ENCODE data around the gene ST6GAL1.
A peak's percentile ranks its signal among the peaks of the same experiment; 100 is the strongest.
"Not testable (repeated sequence)": the region's sequence is repeated elsewhere in the genome, so short reads cannot be mapped to it uniquely, and the experiment has no call there.

The ST6GAL1 gene

DNA sequence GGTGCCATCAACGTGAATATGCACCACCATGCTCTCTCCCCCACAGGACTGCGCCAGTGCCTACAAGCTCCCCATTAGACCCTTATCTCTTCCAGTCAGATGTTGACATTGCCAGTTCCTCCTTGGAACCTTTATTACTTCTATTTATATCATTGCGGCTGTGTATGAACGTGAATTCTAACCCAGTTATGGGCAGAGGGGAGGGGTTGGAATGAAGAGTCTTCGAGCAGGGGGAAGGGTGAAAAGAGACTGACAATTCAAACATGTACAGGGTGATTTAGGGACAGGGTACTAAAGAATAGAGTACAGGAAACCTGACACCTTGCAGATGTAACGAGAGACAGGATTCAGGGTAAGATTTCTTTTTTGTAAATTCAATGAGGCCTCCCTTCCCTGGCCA lies 41.8 kb upstream of the ST6GAL1 start:
- DNase-seq (ENCODE audit: low read depth, low spot score), result no peak
- Histone ChIP-seq H3K9ac (ENCODE audit: insufficient read length, low read depth) (peak overlapping the region; percentile 26), H3K4me1 (ENCODE audit: insufficient read depth, insufficient read length) (peaks cover 9% of the 10 kb centered on the region)

GRCh38 chr3:186889698-186890097 lies 40.6 kb upstream of the ST6GAL1 start:
- H3K4me3 ChIP-seq (ENCODE audit: insufficient read length, low read depth); H3K4me1 ChIP-seq (ENCODE audit: insufficient read depth, insufficient read length); H3K9ac ChIP-seq (ENCODE audit: insufficient read length, low read depth); DNase-seq (ENCODE audit: low read depth, low spot score); H3K9me3 ChIP-seq (ENCODE audit: insufficient read depth, low read length); H3K27me3 ChIP-seq (ENCODE audit: insufficient read depth, insufficient read length); H3K36me3 ChIP-seq (ENCODE audit: insufficient read depth, insufficient read length, low read length): not testable (repeated sequence)

More for the DNA sequence above, 41.8 kb upstream of the ST6GAL1 start:
- TF ChIP-seq SUZ12 (IDR thresholded peaks at IDR 0.05; ENCODE audit: extremely low read depth, insufficient read depth, insufficient read length), result no peak
- TF ChIP-seq ZNF274 (IDR thresholded peaks at IDR 0.05; ENCODE audit: low read depth, low read length), result no peak
- no peak for TF ChIP-seq YY1 (IDR thresholded peaks at IDR 0.05; ENCODE audit: insufficient read depth, insufficient read length)
- no peaks in the 10 kb centered on the region for H3K9me3 ChIP-seq (ENCODE audit: insufficient read depth, low read length)
- H3K27me3 ChIP-seq (ENCODE audit: insufficient read depth, insufficient read length), result no peaks in the 10 kb centered on the region
- H3K36me3 ChIP-seq (ENCODE audit: insufficient read depth, insufficient read length, low read length), result no peaks in the 10 kb centered on the region
- H3K4me3 ChIP-seq (ENCODE audit: insufficient read length, low read depth), result no peak overlapping the region

GRCh38 chr3:186890911-186891310 lies 39.4 kb upstream of the ST6GAL1 start:
- Histone ChIP-seq H3K36me3 (ENCODE audit: insufficient read depth, insufficient read length, low read length) (no peaks in the 10 kb centered on the region), H3K9ac (ENCODE audit: insufficient read length, low read depth) (no peak overlapping the region), H3K9me3 (ENCODE audit: insufficient read depth, low read length) (peaks cover 17% of the 10 kb centered on the region; the same call in 1 of the 2 replicates)

DNA sequence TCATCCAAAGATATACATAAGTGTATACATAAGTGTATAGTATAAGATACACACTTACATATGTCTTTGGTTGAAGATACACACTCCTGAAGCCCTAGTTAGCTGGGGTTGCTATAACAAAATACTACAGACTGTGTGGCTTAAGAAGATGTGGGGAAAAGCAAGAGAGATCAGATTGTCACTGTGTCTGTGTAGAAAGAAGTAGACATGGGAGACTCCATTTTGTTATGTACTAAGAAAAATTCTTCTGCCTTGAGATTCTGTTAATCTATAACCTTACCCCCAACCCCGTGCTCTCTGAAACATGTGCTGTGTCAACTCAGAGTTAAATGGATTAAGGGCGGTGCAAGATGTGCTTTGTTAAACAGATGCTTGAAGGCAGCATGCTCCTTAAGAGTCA lies 37.3 kb upstream of the ST6GAL1 start:
- H3K4me1 ChIP-seq (ENCODE audit: insufficient read depth, insufficient read length); H3K36me3 ChIP-seq (ENCODE audit: insufficient read depth, insufficient read length, low read length); H3K27me3 ChIP-seq (ENCODE audit: insufficient read depth, insufficient read length); H3K4me3 ChIP-seq (ENCODE audit: insufficient read length, low read depth); DNase-seq (ENCODE audit: low read depth, low spot score); H3K9ac ChIP-seq (ENCODE audit: insufficient read length, low read depth): not testable (repeated sequence)
- H3K9me3 ChIP-seq (ENCODE audit: insufficient read depth, low read length), result peaks cover 20% of the 10 kb centered on the region; the same call in 1 of the 2 replicates

More at GRCh38 chr3:186890911-186891310, 39.4 kb upstream of the ST6GAL1 start:
- Histone ChIP-seq H3K4me1 (ENCODE audit: insufficient read depth, insufficient read length) (peaks cover 10% of the 10 kb centered on the region), H3K4me3 (ENCODE audit: insufficient read length, low read depth) (no peak overlapping the region), H3K27me3 (ENCODE audit: insufficient read depth, insufficient read length) (no peaks in the 10 kb centered on the region)
- no peak for TF ChIP-seq YY1 (IDR thresholded peaks at IDR 0.05; ENCODE audit: insufficient read depth, insufficient read length)
- no peak for TF ChIP-seq SUZ12 (IDR thresholded peaks at IDR 0.05; ENCODE audit: extremely low read depth, insufficient read depth, insufficient read length)
- no peak for TF ChIP-seq ZNF274 (IDR thresholded peaks at IDR 0.05; ENCODE audit: low read depth, low read length)
- DNase-seq (ENCODE audit: low read depth, low spot score), result no peak

GRCh38 chr3:186895406-186895805 lies 34.9 kb upstream of the ST6GAL1 start:
- TF ChIP-seq ZNF274 (IDR thresholded peaks at IDR 0.05; ENCODE audit: low read depth, low read length) (no peak), YY1 (IDR thresholded peaks at IDR 0.05; ENCODE audit: insufficient read depth, insufficient read length) (no peak), SUZ12 (IDR thresholded peaks at IDR 0.05; ENCODE audit: extremely low read depth, insufficient read depth, insufficient read length) (no peak)
- Histone ChIP-seq H3K27me3 (ENCODE audit: insufficient read depth, insufficient read length) (no peaks in the 10 kb centered on the region), H3K9ac (ENCODE audit: insufficient read length, low read depth) (no peak overlapping the region), H3K36me3 (ENCODE audit: insufficient read depth, insufficient read length, low read length) (no peaks in the 10 kb centered on the region), H3K4me1 (ENCODE audit: insufficient read depth, insufficient read length) (peaks cover 2% of the 10 kb centered on the region), H3K9me3 (ENCODE audit: insufficient read depth, low read length) (peaks cover 20% of the 10 kb centered on the region; the same call in 1 of the 2 replicates), H3K4me3 (ENCODE audit: insufficient read length, low read depth) (no peak overlapping the region)
- DNase-seq (ENCODE audit: low read depth, low spot score), result no peak

- peaks cover 2% of the 10 kb centered on the region for H3K4me1 ChIP-seq (ENCODE audit: insufficient read depth, insufficient read length)
- H3K36me3 ChIP-seq (ENCODE audit: insufficient read depth, insufficient read length, low read length), result no peaks in the 10 kb centered on the region
- peaks cover 20% of the 10 kb centered on the region; the same call in 1 of the 2 replicates for H3K9me3 ChIP-seq (ENCODE audit: insufficient read depth, low read length)
- no peak overlapping the region for H3K4me3 ChIP-seq (ENCODE audit: insufficient read length, low read depth)
- H3K9ac ChIP-seq (ENCODE audit: insufficient read length, low read depth), result no peak overlapping the region
- TF ChIP-seq ZNF274 (IDR thresholded peaks at IDR 0.05; ENCODE audit: low read depth, low read length) (no peak), SUZ12 (IDR thresholded peaks at IDR 0.05; ENCODE audit: extremely low read depth, insufficient read depth, insufficient read length) (no peak), YY1 (IDR thresholded peaks at IDR 0.05; ENCODE audit: insufficient read depth, insufficient read length) (no peak)
- H3K27me3 ChIP-seq (ENCODE audit: insufficient read depth, insufficient read length), result no peaks in the 10 kb centered on the region
- DNase-seq (ENCODE audit: low read depth, low spot score), result no peak
Observed at GRCh38 chr3:186896006-186896405, 34.3 kb upstream of the ST6GAL1 start.

DNA sequence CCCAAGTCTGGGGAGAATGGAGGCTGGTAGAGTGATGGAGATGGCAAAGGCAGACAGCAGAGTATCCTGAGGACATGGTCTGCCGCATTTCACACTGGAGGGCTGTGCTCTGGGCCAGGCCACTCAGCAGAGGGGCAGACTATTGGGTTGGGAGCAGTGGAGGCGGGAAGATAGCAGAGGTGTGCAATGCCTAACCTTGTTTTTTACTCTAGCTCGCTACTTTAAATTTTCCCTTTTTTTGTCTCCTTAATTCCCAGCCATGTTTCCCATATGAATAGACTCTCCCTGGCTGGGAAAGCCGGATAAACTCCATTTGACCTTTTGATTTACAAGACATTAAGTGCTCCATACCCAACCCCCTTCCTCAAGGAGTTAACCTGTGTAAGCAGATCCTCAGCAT lies 33.5 kb upstream of the ST6GAL1 start:
- Histone ChIP-seq H3K36me3 (ENCODE audit: insufficient read depth, insufficient read length, low read length) (no peaks in the 10 kb centered on the region), H3K4me1 (ENCODE audit: insufficient read depth, insufficient read length) (peaks cover 2% of the 10 kb centered on the region), H3K4me3 (ENCODE audit: insufficient read length, low read depth) (no peak overlapping the region), H3K9me3 (ENCODE audit: insufficient read depth, low read length) (peaks cover 20% of the 10 kb centered on the region; the same call in 1 of the 2 replicates), H3K9ac (ENCODE audit: insufficient read length, low read depth) (no peak overlapping the region), H3K27me3 (ENCODE audit: insufficient read depth, insufficient read length) (no peaks in the 10 kb centered on the region)
- TF ChIP-seq YY1 (IDR thresholded peaks at IDR 0.05; ENCODE audit: insufficient read depth, insufficient read length) (no peak), ZNF274 (IDR thresholded peaks at IDR 0.05; ENCODE audit: low read depth, low read length) (no peak), SUZ12 (IDR thresholded peaks at IDR 0.05; ENCODE audit: extremely low read depth, insufficient read depth, insufficient read length) (no peak)
- DNase-seq (ENCODE audit: low read depth, low spot score), result peak; percentile 72
